Measurements from ENCODE around the gene CACNB4. TPM values are rescaled to one million over a fixed set of nuclear protein-coding genes. Genes with fewer than 3 reads are reported as not detected.

Gene CACNB4
- total and polyA plus RNA-seq, 9 of the 15 experiments (the other 6 are each of a cell fraction or from before 2014, with no cell fraction given), result 0.01 to 0.20 (median 0.04) TPM; not detected in 1

GRCh38 chr2:151815821-151816489, 282.9 kb downstream of the CACNB4 start (continued):
- TF ChIP-seq, protein P1, sequence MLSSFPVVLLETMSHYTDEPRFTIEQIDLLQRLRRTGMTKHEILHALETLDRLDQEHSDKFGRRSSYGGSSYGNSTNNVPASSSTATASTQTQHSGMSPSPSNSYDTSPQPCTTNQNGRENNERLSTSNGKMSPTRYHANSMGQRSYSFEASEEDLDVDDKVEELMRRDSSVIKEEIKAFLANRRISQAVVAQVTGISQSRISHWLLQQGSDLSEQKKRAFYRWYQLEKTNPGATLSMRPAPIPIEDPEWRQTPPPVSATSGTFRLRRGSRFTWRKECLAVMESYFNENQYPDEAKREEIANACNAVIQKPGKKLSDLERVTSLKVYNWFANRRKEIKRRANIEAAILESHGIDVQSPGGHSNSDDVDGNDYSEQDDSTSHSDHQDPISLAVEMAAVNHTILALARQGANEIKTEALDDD (IDR thresholded peaks at IDR 0.05), result peak; percentile 84
- TF ChIP-seq IRF9 (tag; IDR thresholded peaks at IDR 0.05), result peak; percentile 83
- no peak for TF ChIP-seq HNRNPUL1 (IDR thresholded peaks at IDR 0.05; ENCODE audit: low read length)
- TF ChIP-seq CREB1 (IDR thresholded peaks at IDR 0.05), result peak; percentile 54; the same call in 1 of the 2 replicates
- no peak for TF ChIP-seq CREB1 (CRISPR knock-in tag; IDR thresholded peaks at IDR 0.05)
- TF ChIP-seq, protein P2, sequence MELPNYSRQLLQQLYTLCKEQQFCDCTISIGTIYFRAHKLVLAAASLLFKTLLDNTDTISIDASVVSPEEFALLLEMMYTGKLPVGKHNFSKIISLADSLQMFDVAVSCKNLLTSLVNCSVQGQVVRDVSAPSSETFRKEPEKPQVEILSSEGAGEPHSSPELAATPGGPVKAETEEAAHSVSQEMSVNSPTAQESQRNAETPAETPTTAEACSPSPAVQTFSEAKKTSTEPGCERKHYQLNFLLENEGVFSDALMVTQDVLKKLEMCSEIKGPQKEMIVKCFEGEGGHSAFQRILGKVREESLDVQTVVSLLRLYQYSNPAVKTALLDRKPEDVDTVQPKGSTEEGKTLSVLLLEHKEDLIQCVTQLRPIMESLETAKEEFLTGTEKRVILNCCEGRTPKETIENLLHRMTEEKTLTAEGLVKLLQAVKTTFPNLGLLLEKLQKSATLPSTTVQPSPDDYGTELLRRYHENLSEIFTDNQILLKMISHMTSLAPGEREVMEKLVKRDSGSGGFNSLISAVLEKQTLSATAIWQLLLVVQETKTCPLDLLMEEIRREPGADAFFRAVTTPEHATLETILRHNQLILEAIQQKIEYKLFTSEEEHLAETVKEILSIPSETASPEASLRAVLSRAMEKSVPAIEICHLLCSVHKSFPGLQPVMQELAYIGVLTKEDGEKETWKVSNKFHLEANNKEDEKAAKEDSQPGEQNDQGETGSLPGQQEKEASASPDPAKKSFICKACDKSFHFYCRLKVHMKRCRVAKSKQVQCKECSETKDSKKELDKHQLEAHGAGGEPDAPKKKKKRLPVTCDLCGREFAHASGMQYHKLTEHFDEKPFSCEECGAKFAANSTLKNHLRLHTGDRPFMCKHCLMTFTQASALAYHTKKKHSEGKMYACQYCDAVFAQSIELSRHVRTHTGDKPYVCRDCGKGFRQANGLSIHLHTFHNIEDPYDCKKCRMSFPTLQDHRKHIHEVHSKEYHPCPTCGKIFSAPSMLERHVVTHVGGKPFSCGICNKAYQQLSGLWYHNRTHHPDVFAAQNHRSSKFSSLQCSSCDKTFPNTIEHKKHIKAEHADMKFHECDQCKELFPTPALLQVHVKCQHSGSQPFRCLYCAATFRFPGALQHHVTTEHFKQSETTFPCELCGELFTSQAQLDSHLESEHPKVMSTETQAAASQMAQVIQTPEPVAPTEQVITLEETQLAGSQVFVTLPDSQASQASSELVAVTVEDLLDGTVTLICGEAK (IDR thresholded peaks at IDR 0.05), result no peak
- TF ChIP-seq, protein P2 (CRISPR knock-in tag; IDR thresholded peaks at IDR 0.05), result no peak
- TF ChIP-seq SMAD4 (CRISPR knock-in tag; conservative IDR thresholded peaks at IDR 0.05), result peak; percentile 85
- TF ChIP-seq PHF8 (IDR thresholded peaks at IDR 0.05; ENCODE audit: borderline replicate concordance, low read length), result no peak
- TF ChIP-seq KDM5B (IDR thresholded peaks at IDR 0.05; ENCODE audit: insufficient replicate concordance, low read depth, low read length), result no peak
- TF ChIP-seq ZNF311 (CRISPR knock-in tag; IDR thresholded peaks at IDR 0.05), result peak; percentile 92
- TF ChIP-seq PTRF (tag; IDR thresholded peaks at IDR 0.05), result peak; percentile 55; the same call in 1 of the 2 replicates
- TF ChIP-seq TCFL5 (CRISPR knock-in tag; conservative IDR thresholded peaks at IDR 0.05), result no peak; the same call in 1 of the 2 replicates
- TF ChIP-seq CBX8 (IDR thresholded peaks at IDR 0.05; ENCODE audit: borderline replicate concordance, extremely low read depth, low read depth, low read length, poor library complexity, severe bottlenecking), result no peak
- no peak for TF ChIP-seq BRF2 (IDR thresholded peaks at IDR 0.05; ENCODE audit: borderline replicate concordance, insufficient read depth, insufficient read length)

All from K562 (cell line).